K562 (cell line): Measurements from ENCODE around the gene ZNF385C.

Experiments
- ETV5 ChIP-seq: sonication (generic); formaldehyde crosslinking; IDR thresholded peaks from 2 replicates; pipeline ENCODE4 v1.4.0; 2020; ENCODE audit warnings: low read depth, mild to moderate bottlenecking, missing genetic modification reagents
- SMARCA5 ChIP-seq: fragments of 450-650 bp; IDR thresholded peaks from 2 replicates; pipeline ENCODE4 v1.6.1; 2016
- TF ChIP-seq, protein P1 (sequence below): sonication (generic); formaldehyde crosslinking; IDR thresholded peaks from 2 replicates; pipeline ENCODE4 v1.8.0; 2023; ENCODE audit warnings: mild to moderate bottlenecking, missing genetic modification reagents

DNA sequence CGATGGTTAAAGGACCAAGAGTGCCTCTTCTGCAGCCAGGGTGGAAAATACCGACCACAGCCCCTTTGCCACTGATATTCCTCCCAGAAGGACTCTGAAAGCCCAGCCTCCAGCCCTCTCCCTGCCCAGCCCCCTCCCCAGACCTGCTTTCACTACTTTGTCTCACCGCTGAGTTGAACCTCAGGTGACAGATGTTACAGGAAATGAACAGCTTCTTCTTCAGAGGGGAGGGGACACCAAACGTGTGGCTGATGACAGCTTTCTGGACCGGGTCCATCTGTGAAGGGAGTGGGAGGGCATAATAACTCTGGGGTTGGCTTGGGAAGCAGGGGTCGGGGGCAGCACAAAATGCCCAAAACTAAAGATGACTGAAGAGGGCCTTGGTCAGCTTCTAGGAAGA lies 64.2 kb downstream of the ZNF385C start:
- TF ChIP-seq, protein P1, sequence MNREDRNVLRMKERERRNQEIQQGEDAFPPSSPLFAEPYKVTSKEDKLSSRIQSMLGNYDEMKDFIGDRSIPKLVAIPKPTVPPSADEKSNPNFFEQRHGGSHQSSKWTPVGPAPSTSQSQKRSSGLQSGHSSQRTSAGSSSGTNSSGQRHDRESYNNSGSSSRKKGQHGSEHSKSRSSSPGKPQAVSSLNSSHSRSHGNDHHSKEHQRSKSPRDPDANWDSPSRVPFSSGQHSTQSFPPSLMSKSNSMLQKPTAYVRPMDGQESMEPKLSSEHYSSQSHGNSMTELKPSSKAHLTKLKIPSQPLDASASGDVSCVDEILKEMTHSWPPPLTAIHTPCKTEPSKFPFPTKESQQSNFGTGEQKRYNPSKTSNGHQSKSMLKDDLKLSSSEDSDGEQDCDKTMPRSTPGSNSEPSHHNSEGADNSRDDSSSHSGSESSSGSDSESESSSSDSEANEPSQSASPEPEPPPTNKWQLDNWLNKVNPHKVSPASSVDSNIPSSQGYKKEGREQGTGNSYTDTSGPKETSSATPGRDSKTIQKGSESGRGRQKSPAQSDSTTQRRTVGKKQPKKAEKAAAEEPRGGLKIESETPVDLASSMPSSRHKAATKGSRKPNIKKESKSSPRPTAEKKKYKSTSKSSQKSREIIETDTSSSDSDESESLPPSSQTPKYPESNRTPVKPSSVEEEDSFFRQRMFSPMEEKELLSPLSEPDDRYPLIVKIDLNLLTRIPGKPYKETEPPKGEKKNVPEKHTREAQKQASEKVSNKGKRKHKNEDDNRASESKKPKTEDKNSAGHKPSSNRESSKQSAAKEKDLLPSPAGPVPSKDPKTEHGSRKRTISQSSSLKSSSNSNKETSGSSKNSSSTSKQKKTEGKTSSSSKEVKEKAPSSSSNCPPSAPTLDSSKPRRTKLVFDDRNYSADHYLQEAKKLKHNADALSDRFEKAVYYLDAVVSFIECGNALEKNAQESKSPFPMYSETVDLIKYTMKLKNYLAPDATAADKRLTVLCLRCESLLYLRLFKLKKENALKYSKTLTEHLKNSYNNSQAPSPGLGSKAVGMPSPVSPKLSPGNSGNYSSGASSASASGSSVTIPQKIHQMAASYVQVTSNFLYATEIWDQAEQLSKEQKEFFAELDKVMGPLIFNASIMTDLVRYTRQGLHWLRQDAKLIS (CRISPR knock-in tag), result no peak
- no peak for TF ChIP-seq SMARCA5
- no peak for TF ChIP-seq ETV5 (CRISPR knock-in tag)
